HAP-1 (cell line): ENCODE measurements around the gene TMEM63C.

Experiments
- DNase-seq, 2 experiments: peaks; one replicate each; pipeline ENCODE4 v3.0.0-alpha.2; 2016 to 2020; ENCODE audit warnings: low spot score in 2 of 2
- H3K27me3 ChIP-seq: fragments of 250-450 bp; sonication (Bioruptor Pico); 2 replicates; pipeline ENCODE4 v1.5.1; 2020; ENCODE audit warnings: low read depth, mild to moderate bottlenecking, moderate library complexity
- H3K36me3 ChIP-seq: fragments of 250-450 bp; sonication (Bioruptor Pico); replicated peaks from 2 replicates; pipeline ENCODE4 v1.5.1; 2020; ENCODE audit warnings: mild to moderate bottlenecking
- H3K4me1 ChIP-seq: fragments of 250-450 bp; sonication (Bioruptor Pico); 2 replicates; pipeline ENCODE4 v1.5.1; 2020; ENCODE audit warnings: mild to moderate bottlenecking
- H3K4me3 ChIP-seq: fragments of 250-450 bp; sonication (Bioruptor Pico); 2 replicates; pipeline ENCODE4 v1.5.1; 2020; ENCODE audit warnings: mild to moderate bottlenecking, moderate library complexity
- H3K9me3 ChIP-seq: fragments of 250-450 bp; sonication (Bioruptor Pico); 2 replicates; pipeline ENCODE4 v1.5.1; 2020; ENCODE audit warnings: mild to moderate bottlenecking, moderate library complexity
- in situ Hi-C: fragments of 300-500 bp; cut with MboI; formaldehyde crosslinking; loops from 3 replicates; pipeline ENCODE4 v1.14.3; 2020; ENCODE audit warnings: low sequenced_read_pairs, inconsistent platforms, mixed read lengths

The TMEM63C gene

GRCh38 chr14:77181603-77182437 is at the start of gene TMEM63C:
Gene TMEM63C, plus strand, starts transcription at chr14:77181798. Its CDS starts 37,016 bp downstream, at chr14:77218814.
- no peaks in the 10 kb centered on the region for H3K27me3 ChIP-seq
- peak; percentile 96 to 97 for DNase-seq
- H3K36me3 ChIP-seq: no peaks in the 10 kb centered on the region
- in situ Hi-C loops: no loop called here
- H3K9me3 ChIP-seq: no peaks in the 10 kb centered on the region
- H3K4me1 ChIP-seq: peaks cover 15% of the 10 kb centered on the region
- H3K4me3 ChIP-seq: peak within 1 kb of the TSS; percentile 80

GRCh38 chr14:77131871-77132486 is 49.6 kb upstream of the TMEM63C start:
- DNase-seq: no peak
- in situ Hi-C loops: no loop called here
- H3K9me3 ChIP-seq: no peaks in the 10 kb centered on the region
- no peak overlapping the region for H3K4me3 ChIP-seq
- no peaks in the 10 kb centered on the region for H3K36me3 ChIP-seq
- peaks cover 15% of the 10 kb centered on the region for H3K27me3 ChIP-seq
- H3K4me1 ChIP-seq: no peaks in the 10 kb centered on the region

GRCh38 chr14:77133720-77134338 is 47.8 kb upstream of the TMEM63C start:
- in situ Hi-C loops: no loop called here
- H3K36me3 ChIP-seq: no peaks in the 10 kb centered on the region

GRCh38 chr14:77139022-77139421 is 42.6 kb upstream of the TMEM63C start:
- in situ Hi-C loops: no loop called here
- Histone ChIP-seq H3K9me3 (no peaks in the 10 kb centered on the region), H3K4me3 (no peak overlapping the region), H3K4me1 (peaks cover 11% of the 10 kb centered on the region; the same call in 1 of the 2 replicates), H3K36me3 (no peaks in the 10 kb centered on the region), H3K27me3 (peaks cover 35% of the 10 kb centered on the region)
- no peak for DNase-seq

More at GRCh38 chr14:77133720-77134338, 47.8 kb upstream of the TMEM63C start:
- H3K9me3 ChIP-seq: no peaks in the 10 kb centered on the region
- H3K4me3 ChIP-seq: no peak overlapping the region
- peak; percentile 62 to 89 for DNase-seq
- H3K4me1 ChIP-seq: no peaks in the 10 kb centered on the region
- peaks cover 15% of the 10 kb centered on the region for H3K27me3 ChIP-seq

DNA sequence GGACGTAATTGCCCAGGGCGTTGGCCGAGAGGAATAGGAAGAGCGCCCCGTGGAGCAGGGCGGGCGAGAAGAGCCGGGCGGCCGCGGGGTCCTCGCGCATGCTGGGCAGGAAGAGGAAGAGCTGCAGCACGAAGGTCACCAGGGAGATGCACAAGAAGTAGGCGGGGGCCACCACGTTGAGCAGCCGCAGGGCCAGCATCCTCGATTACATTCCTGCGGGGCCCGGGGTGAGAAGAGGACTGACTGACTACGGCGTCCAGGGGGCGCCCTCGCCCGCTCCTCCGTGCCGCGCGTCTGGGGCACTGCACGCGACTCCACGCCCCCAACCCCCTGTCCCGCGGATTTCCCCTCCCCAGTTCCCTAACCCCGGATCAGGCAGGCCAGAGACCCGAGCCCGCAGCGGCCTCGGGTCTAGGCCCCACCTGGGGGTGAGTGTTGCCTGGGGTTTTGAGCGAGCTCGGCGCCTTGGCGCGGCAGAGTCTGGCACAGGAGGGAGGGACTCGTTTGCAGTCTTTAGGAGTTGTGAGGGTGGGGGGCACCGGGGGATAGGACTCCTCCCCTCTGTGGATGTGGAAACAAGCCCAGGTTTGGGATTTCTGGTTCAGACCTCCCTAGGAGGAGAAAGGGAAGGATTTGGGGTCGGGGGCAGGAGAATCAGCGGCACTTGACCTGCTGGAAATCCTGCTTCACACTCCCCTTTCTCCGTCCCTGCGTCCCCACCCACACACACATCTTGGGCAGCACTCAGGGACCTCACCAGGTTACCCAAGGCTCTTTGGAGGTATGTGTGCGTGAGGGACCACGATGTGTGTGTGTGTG is 41.8 kb upstream of the TMEM63C start:
- Histone ChIP-seq H3K4me3 (peak overlapping the region; percentile 28), H3K36me3 (no peaks in the 10 kb centered on the region), H3K27me3 (peaks cover 36% of the 10 kb centered on the region), H3K9me3 (no peaks in the 10 kb centered on the region), H3K4me1 (peaks cover 15% of the 10 kb centered on the region)
- in situ Hi-C loops: loop anchor here (10.0 kb wide), 1 partner anchor 175 kb away; no protein-coding TSS in a partner anchor
- peak; percentile 56 to 82 for DNase-seq

GRCh38 chr14:77140359-77141213 is 41.0 kb upstream of the TMEM63C start:
- no peaks in the 10 kb centered on the region for H3K9me3 ChIP-seq
- peaks cover 40% of the 10 kb centered on the region for H3K27me3 ChIP-seq
- in situ Hi-C loops: loop anchor here (10.0 kb wide), 1 partner anchor 174 kb away; no protein-coding TSS in a partner anchor
- H3K4me1 ChIP-seq: peaks cover 15% of the 10 kb centered on the region
- H3K4me3 ChIP-seq: peak overlapping the region; percentile 28
- peak in 1 of 2 experiments; percentile 32 for DNase-seq
- no peaks in the 10 kb centered on the region for H3K36me3 ChIP-seq

GRCh38 chr14:77141214-77142004 is 40.2 kb upstream of the TMEM63C start, which contains the start of gene ZDHHC22:
Gene ZDHHC22, minus strand, starts transcription at chr14:77141791. Its CDS starts 2,053 bp downstream, at chr14:77139738.
- Histone ChIP-seq H3K27me3 (peaks cover 46% of the 10 kb centered on the region), H3K9me3 (no peaks in the 10 kb centered on the region), H3K36me3 (no peaks in the 10 kb centered on the region), H3K4me1 (peaks cover 15% of the 10 kb centered on the region), H3K4me3 (peak within 1 kb of the TSS; percentile 28)
- in situ Hi-C loops: loop anchor here (10.0 kb wide), 1 partner anchor 173 kb away; no protein-coding TSS in a partner anchor
- peak; percentile 53 to 66 for DNase-seq

DNA sequence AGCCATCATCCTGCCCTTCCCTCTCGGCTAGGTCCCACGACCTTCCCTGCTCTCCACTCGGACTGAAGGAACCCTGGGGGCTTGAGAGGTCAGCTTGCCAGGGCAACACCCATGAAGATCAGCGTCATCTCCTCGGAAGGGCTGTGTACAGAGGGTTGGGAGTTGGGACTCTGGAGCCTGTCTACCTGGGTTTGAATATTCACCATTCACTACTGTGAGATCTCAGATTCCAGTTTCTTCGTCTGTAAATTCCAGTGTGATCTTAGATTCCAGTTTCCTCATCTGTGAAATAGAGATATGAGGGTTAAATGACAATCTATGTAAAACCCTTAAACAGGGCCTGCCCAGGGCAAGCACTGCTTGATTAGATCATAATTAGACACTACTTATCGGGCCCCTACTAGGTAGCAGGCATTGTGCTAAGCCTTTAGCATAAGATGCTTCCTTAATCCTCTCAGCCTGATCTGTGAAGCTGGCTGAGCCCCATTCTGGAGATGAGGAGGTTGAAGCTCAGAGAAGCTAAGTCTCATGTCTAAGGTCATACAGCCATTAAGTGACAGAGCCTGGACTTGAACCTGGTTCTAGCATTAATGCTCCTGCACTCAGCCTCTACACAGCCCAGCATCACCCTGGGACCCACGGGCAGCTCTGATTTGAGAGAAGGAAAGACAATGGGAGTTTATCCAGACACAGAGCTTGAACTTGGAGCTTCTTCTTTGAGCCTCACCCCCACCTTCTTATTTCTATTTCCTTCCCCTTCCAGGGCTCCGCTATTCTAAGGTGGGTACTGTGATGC is 39.4 kb upstream of the TMEM63C start:
- no peak for DNase-seq
- H3K4me3 ChIP-seq: peak overlapping the region; percentile 28; the same call in 1 of the 2 replicates
- no peaks in the 10 kb centered on the region for H3K9me3 ChIP-seq
- no peaks in the 10 kb centered on the region for H3K36me3 ChIP-seq
- H3K27me3 ChIP-seq: peaks cover 54% of the 10 kb centered on the region
- in situ Hi-C loops: loop anchor here (10.0 kb wide), 1 partner anchor 173 kb away; no protein-coding TSS in a partner anchor
- peaks cover 15% of the 10 kb centered on the region for H3K4me1 ChIP-seq

DNA sequence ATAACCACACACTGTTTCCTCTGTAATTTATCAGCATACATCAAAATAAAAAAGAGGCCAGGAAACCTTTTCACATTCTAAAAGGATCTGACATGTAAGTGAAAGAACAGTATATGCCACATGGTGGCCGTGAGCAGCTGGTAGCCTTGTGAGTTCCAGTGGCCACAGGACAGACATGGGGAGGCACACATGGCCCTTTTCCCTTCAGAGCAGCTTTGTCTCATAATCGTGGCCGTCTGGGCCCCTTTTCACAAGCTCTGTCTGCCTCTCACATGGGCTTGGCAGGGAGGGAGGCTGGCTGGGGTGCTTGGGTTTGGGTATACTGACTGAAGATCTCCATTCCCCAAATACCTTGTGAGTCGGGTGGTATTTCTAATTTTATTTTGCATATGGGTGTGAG is 38.5 kb upstream of the TMEM63C start:
- Histone ChIP-seq H3K9me3 (no peaks in the 10 kb centered on the region), H3K36me3 (no peaks in the 10 kb centered on the region), H3K4me1 (peaks cover 15% of the 10 kb centered on the region), H3K4me3 (no peak overlapping the region), H3K27me3 (peaks cover 56% of the 10 kb centered on the region)
- in situ Hi-C loops: loop anchor here (10.0 kb wide), 1 partner anchor 172 kb away; no protein-coding TSS in a partner anchor
- DNase-seq: no peak

DNA sequence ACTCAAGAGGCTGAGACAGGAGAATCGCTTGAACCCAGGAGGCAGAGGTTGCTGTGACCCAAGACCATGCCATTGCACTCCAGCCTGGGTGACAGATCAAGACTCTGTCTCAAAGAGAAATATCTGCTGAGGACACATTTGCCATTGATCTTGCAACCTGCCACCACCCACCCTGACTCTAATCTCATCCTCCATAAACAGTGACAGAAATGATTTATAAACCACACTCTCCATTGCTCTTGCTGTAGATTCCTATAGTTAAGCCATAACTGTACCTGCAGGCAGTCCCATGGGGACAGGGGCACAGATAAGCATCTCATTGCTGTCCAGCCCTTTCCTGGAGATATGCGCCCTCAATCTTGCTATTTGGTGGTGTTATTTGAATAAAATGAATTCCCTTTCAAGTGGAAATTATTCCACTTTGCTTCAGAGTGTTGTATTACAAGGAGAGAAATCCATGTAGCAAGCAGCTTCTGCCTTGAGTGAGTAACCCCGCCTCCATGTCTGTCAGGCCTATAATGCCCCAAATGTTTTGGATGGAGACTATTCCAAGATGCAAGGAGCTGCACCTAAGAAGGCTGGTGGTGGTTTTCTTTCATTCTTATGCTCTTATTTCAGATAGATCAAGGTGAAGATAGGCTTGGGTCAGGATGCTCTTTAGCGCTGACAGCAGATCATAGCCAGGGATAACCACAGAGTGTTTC is 37.0 kb upstream of the TMEM63C start:
- peak in 1 of 2 experiments; percentile 19 for DNase-seq
- Histone ChIP-seq H3K4me1 (peaks cover 15% of the 10 kb centered on the region), H3K4me3 (no peak overlapping the region), H3K36me3 (no peaks in the 10 kb centered on the region), H3K9me3 (no peaks in the 10 kb centered on the region), H3K27me3 (peaks cover 56% of the 10 kb centered on the region)
- in situ Hi-C loops: loop anchor here (10.0 kb wide), 1 partner anchor 170 kb away; no protein-coding TSS in a partner anchor
